ENCODE results near the gene PTPRN2. TPM values are rescaled to one million over a fixed set of nuclear protein-coding genes. Genes with fewer than 3 reads are reported as not detected.

PTPRN2 gene
- total and polyA plus RNA-seq, 2 of the 13 experiments (the other 11 are each of a cell fraction or from before 2014, with no cell fraction given), result 2.5 to 24.2 TPM

DNA sequence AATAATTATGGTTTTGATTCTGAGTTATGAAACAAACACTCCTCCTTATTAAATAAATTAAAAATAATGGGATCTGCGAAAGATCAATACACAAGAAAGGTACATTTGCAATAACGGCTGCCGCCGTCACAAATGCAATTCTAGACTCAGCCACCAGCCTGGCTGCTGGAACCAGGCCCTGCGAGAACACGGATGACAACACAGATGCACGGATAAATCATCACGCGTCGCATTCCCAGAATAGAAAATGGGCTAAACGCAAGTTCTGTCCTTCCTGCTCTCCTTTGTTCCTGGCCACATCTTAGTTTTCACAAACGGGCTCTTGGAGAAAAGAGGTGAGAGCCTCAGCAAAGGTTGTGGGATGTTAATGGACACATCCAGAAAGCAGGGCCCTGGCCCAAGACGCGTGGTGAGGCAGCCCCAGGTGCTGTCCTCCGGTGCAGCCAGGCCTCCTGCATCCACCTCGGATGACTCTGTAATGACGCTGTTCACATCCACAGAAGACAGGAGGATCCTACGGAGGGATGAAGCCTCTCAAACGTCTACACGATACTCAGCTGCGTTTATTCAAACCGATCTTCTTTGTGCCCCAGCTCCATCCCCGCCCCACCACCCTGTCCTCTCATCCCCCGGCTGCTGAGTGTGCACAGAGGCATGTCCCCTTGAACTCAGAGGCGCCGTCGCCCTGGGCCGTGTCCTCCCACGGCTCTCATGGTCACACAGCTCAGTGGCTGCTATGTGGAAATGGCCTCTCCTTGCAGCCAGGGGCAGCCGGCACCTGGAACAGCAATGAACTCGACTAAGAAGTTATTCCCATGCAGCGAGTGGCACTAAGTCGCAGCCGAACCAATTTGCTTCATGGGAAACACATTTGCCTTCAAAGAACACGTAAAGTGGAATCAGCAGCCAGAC lies 197.9 kb downstream of the PTPRN2 start:
- Histone ChIP-seq H3K4me1 (ENCODE audit: insufficient read depth, low read length) (peaks cover 7% of the 10 kb centered on the region; the same call in 1 of the 2 replicates), H4K20me1 (ENCODE audit: insufficient read depth, low read length) (peaks cover 93% of the 10 kb centered on the region), H3K9me3 (ENCODE audit: low read length) (no peaks in the 10 kb centered on the region), H3K79me2 (ENCODE audit: insufficient read depth, low read length) (no peaks in the 10 kb centered on the region), H3K4me2 (ENCODE audit: low read depth, low read length) (no peak overlapping the region), H3K36me3 (replicated peaks in 1 of 2; ENCODE audit: control insufficient read depth in 1 of 2, insufficient read depth in 2 of 2, low read length in 2 of 2) (no peaks in the 10 kb centered on the region; a peak in 1 of 5 replicates), H3K27ac (ENCODE audit: extremely low read length, insufficient read depth, low read length) (no peak overlapping the region), H3K9ac (ENCODE audit: insufficient read depth, low read depth, low read length) (no peak overlapping the region), H2AFZ (ENCODE audit: low read length) (no peak overlapping the region), H3K27me3 (ENCODE audit: control insufficient read depth in 1 of 2, insufficient read depth in 2 of 2, low read length in 2 of 2) (no peaks in the 10 kb centered on the region), H3K4me3 (replicated peaks in 1 of 3; ENCODE audit: insufficient read depth in 1 of 3, low read depth in 2 of 3, low read length in 3 of 3) (no peak overlapping the region)
- intact Hi-C loops (cut with micrococcal nuclease; ENCODE audit: unreplicated experiment) (no loop called here), in situ Hi-C loops (cut with HindIII; ENCODE audit: extremely low pct_ligation_motif_present, low pct_unique_long_range_greater_than_20kb) (no loop called here)
- no peak for ATAC-seq
- no peak for TF ChIP-seq KDM5A (IDR thresholded peaks at IDR 0.05; ENCODE audit: borderline replicate concordance, low read length)
- CTCF ChIA-PET (ENCODE audit: low intra/inter-chr PET ratio, low total read pairs), result no interaction called here
- no TSS peak for BruUV-seq (replicated peaks)
- no peak for FAIRE-seq
- WGBS (ENCODE audit: low lambda C conversion rate), result 83% methylated on average over 34 of the region's 35 CpGs
- POLR2A ChIA-PET, result no interaction called here
- no peak for DNase-seq (ENCODE audit: low spot score)

GRCh38 chr7:158388928-158389327 lies 198.7 kb downstream of the PTPRN2 start:
- Histone ChIP-seq H3K4me1 (ENCODE audit: insufficient read depth, low read length) (peaks cover 7% of the 10 kb centered on the region; the same call in 1 of the 2 replicates), H3K4me2 (ENCODE audit: low read depth, low read length) (no peak overlapping the region), H3K27ac (ENCODE audit: extremely low read length, insufficient read depth, low read length) (no peak overlapping the region), H3K9me3 (ENCODE audit: low read length) (no peaks in the 10 kb centered on the region), H4K20me1 (ENCODE audit: insufficient read depth, low read length) (peaks cover 93% of the 10 kb centered on the region), H3K9ac (ENCODE audit: insufficient read depth, low read depth, low read length) (no peak overlapping the region), H3K4me3 (replicated peaks in 1 of 3; ENCODE audit: insufficient read depth in 1 of 3, low read depth in 2 of 3, low read length in 3 of 3) (no peak overlapping the region), H3K79me2 (ENCODE audit: insufficient read depth, low read length) (no peaks in the 10 kb centered on the region), H3K27me3 (ENCODE audit: control insufficient read depth in 1 of 2, insufficient read depth in 2 of 2, low read length in 2 of 2) (no peaks in the 10 kb centered on the region), H3K36me3 (replicated peaks in 1 of 2; ENCODE audit: control insufficient read depth in 1 of 2, insufficient read depth in 2 of 2, low read length in 2 of 2) (no peaks in the 10 kb centered on the region; a peak in 1 of 5 replicates), H2AFZ (ENCODE audit: low read length) (no peak overlapping the region)
- intact Hi-C loops (cut with micrococcal nuclease; ENCODE audit: unreplicated experiment), result no loop called here
- DNase-seq (ENCODE audit: low spot score) (no peak), FAIRE-seq (no peak), ATAC-seq (no peak)
- in situ Hi-C loops (cut with HindIII; ENCODE audit: extremely low pct_ligation_motif_present, low pct_unique_long_range_greater_than_20kb), result no loop called here
- no TSS peak for BruUV-seq (replicated peaks)
- ChIA-PET CTCF (ENCODE audit: low intra/inter-chr PET ratio, low total read pairs) (no interaction called here), POLR2A (no interaction called here)
- WGBS (ENCODE audit: low lambda C conversion rate), result 91% methylated on average over 16 of the region's 16 CpGs
- no peak for TF ChIP-seq KDM5A (IDR thresholded peaks at IDR 0.05; ENCODE audit: borderline replicate concordance, low read length)
- TF ChIP-seq HDAC1 (CRISPR knock-in tag; IDR thresholded peaks at IDR 0.05), result no peak
- TF ChIP-seq ZNF441 (CRISPR knock-in tag; IDR thresholded peaks at IDR 0.05; ENCODE audit: borderline replicate concordance), result no peak
- no peak for TF ChIP-seq ATM (IDR thresholded peaks at IDR 0.05; ENCODE audit: borderline replicate concordance)
- no peak for TF ChIP-seq PLSCR1 (CRISPR knock-in tag; IDR thresholded peaks at IDR 0.05; ENCODE audit: borderline replicate concordance)
- no peak for TF ChIP-seq ZBTB33 (CRISPR knock-in tag; IDR thresholded peaks at IDR 0.05)
- no peak for TF ChIP-seq RNF2 (conservative IDR thresholded peaks at IDR 0.05; ENCODE audit: low read depth)
- TF ChIP-seq USF2 (IDR thresholded peaks at IDR 0.05; ENCODE audit: low read depth, low read length), result no peak
- no peak for TF ChIP-seq USF2 (CRISPR knock-in tag; IDR thresholded peaks at IDR 0.05; ENCODE audit: borderline replicate concordance)
- no peak for TF ChIP-seq PAX8 (CRISPR knock-in tag; IDR thresholded peaks at IDR 0.05; ENCODE audit: borderline replicate concordance)
- no peak for TF ChIP-seq HOXA3 (CRISPR knock-in tag; IDR thresholded peaks at IDR 0.05)
- TF ChIP-seq ZFP41 (CRISPR knock-in tag; IDR thresholded peaks at IDR 0.05; ENCODE audit: borderline replicate concordance), result no peak
